Trophoblast cell (in vitro differentiated cells and primary cell): ENCODE data around the gene PPP6R2.
A peak's percentile ranks its signal among the peaks of the same experiment; 100 is the strongest.
"Not testable (repeated sequence)": the region's sequence is repeated elsewhere in the genome, so short reads cannot be mapped to it uniquely, and the experiment has no call there.

ENCODE experiments used
- DNase-seq, 2 donors: peaks; one replicate each; pipeline ENCODE4 v3.0.0-alpha.2; 2016
- H2AFZ ChIP-seq: 2 replicates; pipeline ENCODE4 v1.6.1; 2013; ENCODE audit warnings: low read length, moderate library complexity, mild to moderate bottlenecking; ENCODE audit not compliant: insufficient read depth, poor library complexity
- H2AK5ac ChIP-seq: 2 replicates; pipeline ENCODE4 v1.6.1; 2013; ENCODE audit warnings: mild to moderate bottlenecking, low read length
- H2BK120ac ChIP-seq: 2 replicates; pipeline ENCODE4 v1.6.1; 2013; ENCODE audit warnings: low read length, mild to moderate bottlenecking, moderate library complexity; ENCODE audit not compliant: insufficient read depth, poor library complexity
- H2BK12ac ChIP-seq: 2 replicates; pipeline ENCODE4 v1.6.1; 2013; ENCODE audit warnings: mild to moderate bottlenecking, low read length, moderate library complexity
- H2BK5ac ChIP-seq: 2 replicates; pipeline ENCODE4 v1.6.1; 2013; ENCODE audit warnings: low read length, low read depth, moderate library complexity, mild to moderate bottlenecking; ENCODE audit not compliant: poor library complexity
- H3K14ac ChIP-seq: 2 replicates; pipeline ENCODE4 v1.6.1; 2013; ENCODE audit warnings: mild to moderate bottlenecking, low read length
- H3K18ac ChIP-seq: 2 replicates; pipeline ENCODE4 v1.6.1; 2013; ENCODE audit warnings: mild to moderate bottlenecking, low read length
- H3K23ac ChIP-seq: 2 replicates; pipeline ENCODE4 v1.6.1; 2013; ENCODE audit warnings: low read length
- H3K27ac ChIP-seq: 2 replicates; pipeline ENCODE4 v1.5.1; 2013; ENCODE audit warnings: low read depth, mild to moderate bottlenecking, inconsistent platforms, low read length, moderate library complexity
- H3K27me3 ChIP-seq: 2 replicates; pipeline ENCODE4 v1.6.1; 2013; ENCODE audit warnings: inconsistent platforms, mild to moderate bottlenecking, low read length, moderate library complexity; ENCODE audit not compliant: insufficient read depth
- H3K36me3 ChIP-seq, 2 experiments: 1 replicate in 1 of 2; 2 replicates in 1 of 2; pipeline ENCODE4 v1.6.1; 2013; ENCODE audit warnings: low read length in 2 of 2, mild to moderate bottlenecking in 2 of 2, moderate library complexity in 1 of 2; ENCODE audit not compliant: insufficient read depth in 2 of 2, control insufficient read depth in 1 of 2
- H3K4ac ChIP-seq: 2 replicates; pipeline ENCODE4 v1.6.1; 2013; ENCODE audit warnings: low read depth, mild to moderate bottlenecking, low read length, moderate library complexity
- H3K4me1 ChIP-seq, 2 experiments: 1 replicate in 1 of 2; 2 replicates in 1 of 2; pipeline ENCODE4 v1.6.1; 2013; ENCODE audit warnings: low read length in 2 of 2, mild to moderate bottlenecking in 2 of 2, moderate library complexity in 1 of 2; ENCODE audit not compliant: insufficient read depth in 2 of 2, control insufficient read depth in 1 of 2
- H3K4me2 ChIP-seq: 2 replicates; pipeline ENCODE4 v1.6.1; 2013; ENCODE audit warnings: inconsistent platforms, mild to moderate bottlenecking, low read length, moderate library complexity
- H3K4me3 ChIP-seq: 2 replicates; pipeline ENCODE4 v1.5.1; 2013; ENCODE audit warnings: mild to moderate bottlenecking, low read depth, low read length, inconsistent platforms
- H3K79me1 ChIP-seq: one replicate; pipeline ENCODE4 v1.6.1; 2013; ENCODE audit warnings: low read length
- H3K79me2 ChIP-seq: 2 replicates; pipeline ENCODE4 v1.6.1; 2013; ENCODE audit warnings: low read length, mild to moderate bottlenecking; ENCODE audit not compliant: control insufficient read depth, insufficient read depth, poor library complexity
- H3K9ac ChIP-seq: 2 replicates; pipeline ENCODE4 v1.6.1; 2013; ENCODE audit warnings: mild to moderate bottlenecking, low read length
- H3K9me3 ChIP-seq: 2 replicates; pipeline ENCODE4 v1.6.1; 2013; ENCODE audit warnings: low read depth, mild to moderate bottlenecking, control low read depth, inconsistent platforms, low read length; ENCODE audit not compliant: insufficient read depth
- H4K12ac ChIP-seq: 2 replicates; pipeline ENCODE4 v1.6.1; 2013; ENCODE audit warnings: low read depth, mild to moderate bottlenecking, low read length, moderate library complexity
- H4K8ac ChIP-seq: 2 replicates; pipeline ENCODE4 v1.6.1; 2013; ENCODE audit warnings: low read depth, mild to moderate bottlenecking, low read length, moderate library complexity
- H4K91ac ChIP-seq: one replicate; pipeline ENCODE4 v1.6.1; 2013; ENCODE audit warnings: low read depth, mild to moderate bottlenecking, low read length, moderate library complexity
- WGBS: extraction: QIAGEN DNeasy Blood & Tissue Kit; methylation state at CpG from one replicate; pipeline ENCODE4 v1.1.7; 2013; ENCODE audit warnings: missing lambda C conversion rate; ENCODE audit not compliant: insufficient read length, insufficient coverage; ENCODE audit errors: extremely low coverage; 5-methylcytosine and 5-hydroxymethylcytosine counted together

Gene PPP6R2

DNA sequence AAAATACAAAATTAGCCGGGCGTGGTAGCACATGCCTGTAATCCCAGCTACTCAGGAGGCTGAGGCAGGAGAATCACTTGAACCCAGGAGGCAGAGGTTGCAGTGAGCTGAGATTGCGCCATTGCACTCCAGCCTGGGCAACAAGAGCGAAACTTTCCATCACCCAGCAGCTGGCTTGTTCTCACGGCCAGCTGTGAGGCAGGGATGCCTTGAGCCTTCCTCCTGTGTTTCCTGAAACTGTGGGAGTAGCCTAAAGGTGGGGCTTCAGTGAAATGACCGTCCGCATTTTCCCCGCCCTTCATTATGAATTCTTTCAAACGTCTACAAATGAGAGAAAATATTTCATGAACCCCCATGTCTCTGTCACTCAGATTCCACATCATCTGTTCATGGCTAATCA, 65.8 kb downstream of the PPP6R2 start:
- WGBS, result no CpG with 5 or more reads among the region's 9 CpGs
- H2BK5ac ChIP-seq, H4K8ac ChIP-seq, H3K27ac ChIP-seq, H4K91ac ChIP-seq, H3K9me3 ChIP-seq, H3K9ac ChIP-seq, H3K79me2 ChIP-seq, H3K23ac ChIP-seq, H3K79me1 ChIP-seq, H3K27me3 ChIP-seq, H2AFZ ChIP-seq, H3K14ac ChIP-seq, H3K4ac ChIP-seq, H3K4me1 ChIP-seq, H3K4me3 ChIP-seq, H4K12ac ChIP-seq, H2AK5ac ChIP-seq, H2BK120ac ChIP-seq, H3K4me2 ChIP-seq, DNase-seq, H2BK12ac ChIP-seq, H3K18ac ChIP-seq: not testable (repeated sequence)
- peaks cover 34 to 35% of the 10 kb centered on the region in 2 experiments for H3K36me3 ChIP-seq

DNA sequence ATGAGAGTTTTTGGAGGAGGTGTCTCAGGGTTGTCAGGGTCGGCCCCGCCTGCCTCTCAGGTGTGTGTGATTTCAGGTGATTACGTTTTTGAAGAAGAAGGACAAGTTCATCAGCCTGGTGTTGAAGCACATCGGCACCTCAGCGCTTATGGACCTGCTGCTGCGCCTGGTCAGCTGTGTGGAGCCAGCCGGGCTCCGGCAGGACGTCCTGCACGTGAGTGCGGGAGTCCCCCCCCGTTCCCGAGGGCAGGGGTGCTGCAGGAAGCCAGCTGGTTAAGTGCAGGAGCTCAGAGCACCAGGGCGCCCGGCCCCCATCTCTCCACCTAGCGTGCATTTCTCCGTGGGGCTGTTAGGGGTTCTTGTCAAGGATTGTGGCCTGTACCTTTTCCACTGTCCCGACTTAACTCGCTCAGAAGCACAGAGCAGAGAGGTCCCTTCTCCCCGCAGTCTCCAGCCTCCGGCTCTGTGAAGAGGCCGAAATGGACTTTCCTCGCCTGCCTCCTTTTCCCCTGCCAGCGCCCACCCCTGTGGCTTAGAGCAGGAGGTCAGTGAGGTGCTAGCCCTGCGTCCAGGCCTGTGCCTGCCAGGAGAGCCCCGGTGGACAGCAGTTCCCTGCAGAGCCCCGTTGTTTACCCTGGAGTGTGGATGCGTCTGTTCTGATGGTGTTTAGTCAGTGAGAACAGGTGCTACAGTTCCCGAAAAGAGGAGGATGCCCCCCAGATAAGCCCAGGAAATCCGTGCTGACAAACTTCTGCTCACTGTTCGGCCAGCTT, 71.5 kb downstream of the PPP6R2 start:
- no CpG with 5 or more reads among the region's 31 CpGs for WGBS

DNA sequence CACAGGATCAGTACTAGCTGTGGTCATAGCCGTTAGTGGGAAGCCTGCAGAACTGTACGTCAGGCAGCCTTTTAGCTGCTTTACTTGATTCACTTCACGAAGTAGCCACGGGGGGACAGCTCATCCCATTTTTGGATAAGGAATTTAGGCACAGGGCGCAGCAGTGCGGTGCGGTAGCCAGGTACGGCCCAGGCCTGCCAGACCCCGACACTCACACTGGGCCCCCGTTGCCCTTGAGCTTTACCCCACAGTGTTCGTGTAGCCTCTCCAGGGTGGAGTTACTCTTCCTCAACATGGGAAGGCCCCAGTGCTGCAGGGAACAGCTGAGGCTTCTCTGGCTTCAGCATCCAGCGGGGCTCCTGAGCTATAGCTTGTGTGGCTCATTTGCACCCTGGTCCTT, 72.3 kb downstream of the PPP6R2 start:
- H4K8ac ChIP-seq, result peak overlapping the region; percentile 36
- no peak overlapping the region for H2BK12ac ChIP-seq
- H3K18ac ChIP-seq, result no peak overlapping the region
- H3K14ac ChIP-seq, result no peak overlapping the region
- no CpG with 5 or more reads among the region's 12 CpGs for WGBS
- H4K91ac ChIP-seq, result peak overlapping the region; percentile 30
- no peaks in the 10 kb centered on the region for H3K79me1 ChIP-seq
- no peak for DNase-seq
- H3K27me3 ChIP-seq, result no peaks in the 10 kb centered on the region
- no peak overlapping the region for H3K27ac ChIP-seq
- H4K12ac ChIP-seq, result peak overlapping the region; percentile 37
- no peak overlapping the region for H2AFZ ChIP-seq
- no peak overlapping the region for H3K4ac ChIP-seq
- H3K4me3 ChIP-seq, result no peak overlapping the region
- no peak overlapping the region for H2BK120ac ChIP-seq
- peaks cover 57 to 61% of the 10 kb centered on the region in 2 experiments for H3K36me3 ChIP-seq
- no peak overlapping the region for H2BK5ac ChIP-seq
- no peak overlapping the region for H3K4me2 ChIP-seq
- no peak overlapping the region for H2AK5ac ChIP-seq
- H3K9me3 ChIP-seq, result no peaks in the 10 kb centered on the region
- H3K4me1 ChIP-seq, result no peaks in the 10 kb centered on the region
- no peak overlapping the region for H3K9ac ChIP-seq
- H3K79me2 ChIP-seq, result no peaks in the 10 kb centered on the region
- H3K23ac ChIP-seq, result no peak overlapping the region

More for the DNA sequence above, 71.5 kb downstream of the PPP6R2 start:
- Histone ChIP-seq H3K9ac (no peak overlapping the region), H2BK5ac (no peak overlapping the region), H2AFZ (no peak overlapping the region), H3K4ac (no peak overlapping the region), H4K12ac (peak overlapping the region; percentile 35), H3K9me3 (no peaks in the 10 kb centered on the region), H3K36me3 (peaks cover 49 to 55% of the 10 kb centered on the region in 2 experiments), H4K91ac (no peak overlapping the region), H2AK5ac (no peak overlapping the region), H3K4me3 (no peak overlapping the region), H2BK120ac (no peak overlapping the region), H3K27ac (no peak overlapping the region), H2BK12ac (no peak overlapping the region), H3K14ac (no peak overlapping the region), H4K8ac (no peak overlapping the region), H3K23ac (no peak overlapping the region), H3K79me2 (no peaks in the 10 kb centered on the region), H3K27me3 (no peaks in the 10 kb centered on the region), H3K4me2 (no peak overlapping the region), H3K79me1 (no peaks in the 10 kb centered on the region), H3K18ac (no peak overlapping the region), H3K4me1 (no peaks in the 10 kb centered on the region)
- no peak for DNase-seq

DNA sequence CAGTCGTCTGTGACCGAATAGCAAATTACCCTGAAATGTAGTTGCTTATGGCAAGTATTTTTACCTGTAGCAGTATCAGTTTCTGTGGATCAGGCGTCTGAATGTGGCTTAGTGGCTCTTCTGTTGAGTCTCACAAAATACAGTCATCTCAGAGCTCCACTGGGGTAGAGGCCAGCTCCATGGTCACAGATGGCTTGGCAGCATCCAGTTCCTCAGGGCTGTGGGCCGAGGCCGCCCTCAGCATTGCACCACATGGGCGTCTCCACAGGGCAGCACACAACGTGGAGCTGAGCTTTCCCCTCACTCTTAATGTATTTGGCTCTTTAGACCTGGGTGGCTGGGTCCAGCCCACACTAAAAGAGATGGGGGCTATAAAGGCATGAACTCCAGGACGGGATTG, 73.9 kb downstream of the PPP6R2 start:
- Histone ChIP-seq H3K27me3 (no peaks in the 10 kb centered on the region), H4K91ac (no peak overlapping the region), H3K79me2 (no peaks in the 10 kb centered on the region), H3K23ac (no peak overlapping the region), H2AK5ac (no peak overlapping the region), H3K4me1 (no peaks in the 10 kb centered on the region), H3K14ac (no peak overlapping the region), H3K4ac (no peak overlapping the region), H3K27ac (no peak overlapping the region), H3K4me2 (no peak overlapping the region), H3K79me1 (no peaks in the 10 kb centered on the region), H3K4me3 (no peak overlapping the region), H3K36me3 (peaks cover 63 to 67% of the 10 kb centered on the region in 2 experiments), H4K8ac (no peak overlapping the region), H2BK5ac (no peak overlapping the region), H2AFZ (no peak overlapping the region), H4K12ac (no peak overlapping the region), H2BK120ac (no peak overlapping the region), H3K18ac (no peak overlapping the region), H3K9me3 (no peaks in the 10 kb centered on the region), H2BK12ac (no peak overlapping the region), H3K9ac (no peak overlapping the region)
- no CpG with 5 or more reads among the region's 8 CpGs for WGBS
- DNase-seq, result peak in 1 of 2 donors; percentile 46
